HEK293T (cell line): ENCODE measurements around the gene CDPF1.

Source experiments
- CTCF ChIA-PET: fragments of 350-600 bp; formaldehyde crosslinking; extraction: SDS; loops from one replicate; lab custom pipeline; 2021; ENCODE audit warnings: antibody characterized with exemption, inconsistent platforms; lab: Yijun Ruan, JAX
- POLR2A ChIA-PET: fragments of 350-600 bp; formaldehyde crosslinking; extraction: SDS; loops from one replicate; lab custom pipeline; 2020; ENCODE audit warnings: antibody characterized with exemption, inconsistent platforms; lab: Yijun Ruan, JAX
- DNase-seq: peaks from one replicate; pipeline ENCODE4 v3.0.0; 2012; ENCODE audit warnings: mixed read lengths; ENCODE audit errors: extremely low spot score
- ARNT ChIP-seq: fragments of 450-650 bp; IDR thresholded peaks from 2 replicates; pipeline ENCODE4 v1.6.1; 2017; ENCODE audit warnings: mild to moderate bottlenecking
- BHLHE40 ChIP-seq: fragments of 450-650 bp; IDR thresholded peaks from 2 replicates; pipeline ENCODE4 v1.6.1; 2016; ENCODE audit warnings: mild to moderate bottlenecking, moderate library complexity, borderline replicate concordance
- CTBP1 ChIP-seq: fragments of 450-650 bp; IDR thresholded peaks from 2 replicates; pipeline ENCODE4 v1.6.1; 2016; ENCODE audit warnings: borderline replicate concordance
- ELF4 ChIP-seq: fragments of 450-650 bp; IDR thresholded peaks from 2 replicates; pipeline ENCODE4 v1.6.1; 2017; ENCODE audit warnings: antibody characterized with exemption
- FOXA1 ChIP-seq: fragments of 450-650 bp; IDR thresholded peaks from 2 replicates; pipeline ENCODE4 v1.6.1; 2016; ENCODE audit warnings: mild to moderate bottlenecking
- FOXK2 ChIP-seq: fragments of 450-650 bp; IDR thresholded peaks from 2 replicates; pipeline ENCODE4 v1.6.1; 2016; ENCODE audit warnings: mild to moderate bottlenecking
- FOXM1 ChIP-seq: fragments of 450-650 bp; IDR thresholded peaks from 2 replicates; pipeline ENCODE4 v1.6.1; 2017; ENCODE audit warnings: mild to moderate bottlenecking, borderline replicate concordance
- HDGF ChIP-seq: fragments of 450-650 bp; IDR thresholded peaks from 2 replicates; pipeline ENCODE4 v1.6.1; 2017; ENCODE audit warnings: antibody characterized with exemption, borderline replicate concordance
- L3MBTL2 ChIP-seq: fragments of 450-650 bp; conservative IDR thresholded peaks from 2 replicates; pipeline ENCODE4 v1.6.1; 2016; ENCODE audit warnings: mild to moderate bottlenecking
- LEF1 ChIP-seq: fragments of 450-650 bp; IDR thresholded peaks from 2 replicates; pipeline ENCODE4 v1.6.1; 2017; ENCODE audit warnings: mild to moderate bottlenecking, borderline replicate concordance
- NFRKB ChIP-seq: fragments of 450-650 bp; IDR thresholded peaks from 2 replicates; pipeline ENCODE4 v1.6.1; 2016; ENCODE audit warnings: mild to moderate bottlenecking, moderate library complexity
- PKNOX1 ChIP-seq: fragments of 450-650 bp; IDR thresholded peaks from 2 replicates; pipeline ENCODE4 v1.6.1; 2016
- SP1 ChIP-seq: fragments of 450-650 bp; IDR thresholded peaks from 2 replicates; pipeline ENCODE4 v1.6.1; 2017
- SUZ12 ChIP-seq: fragments of 450-650 bp; IDR thresholded peaks from 2 replicates; pipeline ENCODE4 v1.6.1; 2016; ENCODE audit warnings: mild to moderate bottlenecking
- TARDBP ChIP-seq: fragments of 450-650 bp; IDR thresholded peaks from 2 replicates; pipeline ENCODE4 v1.6.1; 2016
- ZNF384 ChIP-seq: fragments of 450-650 bp; IDR thresholded peaks from 2 replicates; pipeline ENCODE4 v1.6.1; 2016

The CDPF1 gene

GRCh38 chr22:46246178-46246577 lies 3.9 kb downstream of the CDPF1 start:
- no peak for DNase-seq
- POLR2A ChIA-PET, result interaction anchor here (1.5 to 2.6 kb wide), 2 partner anchors 22 to 90 kb away, joined by 4 to 8 read pairs; partner anchors contain the start of genes TRMU and TTC38
- CTCF ChIA-PET, result no interaction called here
- TF ChIP-seq FOXK2, result no peak
- TF ChIP-seq NFRKB, result no peak
- TF ChIP-seq ARNT, result no peak
- TF ChIP-seq ELF4, result no peak
- no peak for TF ChIP-seq BHLHE40
- no peak for TF ChIP-seq CTBP1

DNA sequence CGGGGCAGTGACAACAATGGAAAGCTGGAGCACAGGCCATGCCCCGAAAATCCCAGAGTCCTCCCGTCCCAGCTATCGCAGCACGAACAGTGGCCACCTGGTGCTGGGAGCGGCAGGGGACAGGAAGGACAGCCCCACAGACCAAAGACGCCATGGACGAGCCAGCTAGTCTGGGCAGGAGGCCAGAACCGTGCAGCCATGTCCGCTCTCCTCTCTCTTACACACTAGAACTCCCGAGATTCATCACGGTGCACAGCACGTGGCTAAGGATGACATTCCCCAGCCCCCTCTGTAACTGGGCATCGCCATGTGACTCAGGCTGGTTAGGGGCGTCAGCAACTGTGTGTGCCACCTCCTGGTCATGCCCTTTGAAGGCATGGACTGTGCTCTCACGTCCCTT lies 4.6 kb downstream of the CDPF1 start:
- no peak for DNase-seq
- TF ChIP-seq LEF1 (no peak), FOXK2 (no peak), CTBP1 (no peak), SUZ12 (no peak), TARDBP (no peak), HDGF (no peak), NFRKB (no peak), SP1 (no peak), ZNF384 (no peak), PKNOX1 (no peak), ARNT (no peak)
- ChIA-PET POLR2A (interaction anchor here (0.8 to 2.6 kb wide), 4 partner anchors 9 to 90 kb away, joined by 3 to 8 read pairs (median 4); partner anchors contain the start of genes TRMU and TTC38), CTCF (no interaction called here)

DNA sequence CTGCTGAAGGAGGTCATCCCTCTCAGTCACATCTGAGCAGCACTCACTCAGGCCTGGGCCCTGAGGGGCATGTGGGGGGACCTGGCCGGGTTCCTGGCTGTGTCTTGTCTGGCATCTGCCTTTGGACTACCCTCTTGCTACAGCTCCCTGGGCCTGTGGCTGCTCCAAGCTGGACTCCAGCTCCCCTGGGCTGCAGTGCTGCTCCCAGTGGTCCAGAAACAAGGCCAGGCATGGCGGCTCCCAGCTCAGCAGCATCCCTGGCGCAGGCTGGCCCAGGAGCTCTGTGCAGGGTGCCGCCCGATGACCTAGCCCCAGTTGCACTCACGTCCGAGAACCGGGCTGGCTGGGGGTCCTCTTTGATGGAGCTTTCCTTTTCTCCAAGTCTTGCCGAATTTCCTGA lies 5.3 kb downstream of the CDPF1 start:
- DNase-seq, result no peak
- POLR2A ChIA-PET, result interaction anchor here (0.8 to 2.6 kb wide), 3 partner anchors 9 to 91 kb away, joined by 3 to 8 read pairs (median 3); partner anchors contain the start of genes TRMU and TTC38
- TF ChIP-seq NFRKB (no peak), BHLHE40 (no peak), ZNF384 (no peak), FOXA1 (no peak), ELF4 (no peak), L3MBTL2 (no peak), SP1 (no peak), ARNT (no peak), CTBP1 (no peak), LEF1 (no peak), FOXK2 (no peak), HDGF (no peak), FOXM1 (no peak), PKNOX1 (no peak), SUZ12 (no peak), TARDBP (no peak)
- CTCF ChIA-PET, result no interaction called here

DNA sequence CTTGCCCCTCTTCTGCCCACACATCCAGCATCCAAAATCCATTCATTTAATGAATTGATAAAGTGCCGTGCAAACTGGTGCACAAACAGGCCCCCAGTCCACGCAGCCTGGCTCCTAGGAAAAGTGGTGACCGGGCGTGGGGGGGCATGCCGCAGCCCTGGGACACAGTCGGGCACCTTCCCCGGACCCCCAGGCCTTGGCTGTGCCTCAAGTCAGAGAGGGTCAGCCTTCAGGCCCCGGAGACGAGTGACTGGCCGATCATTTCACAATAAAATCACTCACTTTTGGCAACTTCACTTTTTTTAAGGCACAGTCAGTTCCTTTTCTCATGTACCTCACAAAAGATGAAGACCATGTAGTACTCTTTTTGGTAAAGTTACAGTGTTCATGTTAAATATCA lies 8.0 kb downstream of the CDPF1 start:
- TF ChIP-seq PKNOX1 (no peak), NFRKB (no peak), FOXA1 (no peak), CTBP1 (no peak), SP1 (no peak), SUZ12 (no peak), TARDBP (no peak), HDGF (no peak), ARNT (no peak), ELF4 (no peak), LEF1 (no peak), BHLHE40 (no peak), L3MBTL2 (no peak), FOXK2 (no peak), FOXM1 (no peak), ZNF384 (no peak)
- ChIA-PET CTCF (no interaction called here), POLR2A (no interaction called here)
- no peak for DNase-seq

DNA sequence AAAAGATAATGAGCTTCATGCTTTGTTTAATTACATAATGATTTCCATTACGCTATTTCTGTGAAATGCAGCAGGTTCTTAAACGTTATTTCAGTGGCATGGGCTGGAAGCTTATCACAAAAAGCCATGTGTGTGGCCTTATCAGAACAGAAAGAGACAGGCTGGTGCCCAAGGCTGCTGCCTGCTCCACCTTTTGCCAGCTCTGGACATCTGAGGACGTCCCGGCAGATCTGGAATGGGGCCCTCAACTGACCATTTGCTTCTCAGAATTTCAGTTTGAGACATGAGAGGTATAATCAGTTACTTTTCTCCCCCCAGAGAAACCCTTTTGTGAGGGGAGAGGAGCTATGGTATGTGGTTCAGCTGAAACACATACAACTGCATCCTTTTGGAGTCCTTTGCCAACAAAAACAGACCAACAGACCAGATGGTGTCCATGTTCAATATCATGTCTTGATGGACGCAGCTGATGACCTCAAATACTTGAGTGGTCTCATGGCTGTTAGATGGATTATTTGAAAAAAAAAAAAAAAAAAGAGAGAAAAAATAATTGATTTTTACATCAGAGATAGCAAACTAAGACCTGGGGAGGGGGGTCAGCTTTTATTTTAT lies 8.6 kb downstream of the CDPF1 start:
- POLR2A ChIA-PET, result no interaction called here
- CTCF ChIA-PET, result no interaction called here
- no peak for TF ChIP-seq ARNT
- no peak for TF ChIP-seq BHLHE40
- TF ChIP-seq SUZ12, result no peak
- TF ChIP-seq SP1, result no peak
- TF ChIP-seq ZNF384, result no peak
- TF ChIP-seq TARDBP, result no peak
- TF ChIP-seq PKNOX1, result no peak
- no peak for TF ChIP-seq NFRKB
- no peak for TF ChIP-seq FOXA1
- no peak for TF ChIP-seq HDGF
- no peak for TF ChIP-seq FOXM1
- no peak for TF ChIP-seq FOXK2
- no peak for TF ChIP-seq CTBP1
- no peak for TF ChIP-seq LEF1
- no peak for TF ChIP-seq ELF4
- no peak for DNase-seq
